Stimulated activated CD8-positive, alpha-beta memory T cell treated with anti-CD3 and anti-CD28 coated beads, Interleukin-15, amount 100 ng/mL, for 24 hours (primary cell): ENCODE measurements around the gene BBOX1.

Experiments used
- DNase-seq: peaks from one replicate; pipeline ENCODE4 v3.0.0-alpha.2; 2020; ENCODE audit warnings: low read depth

BBOX1 gene

DNA sequence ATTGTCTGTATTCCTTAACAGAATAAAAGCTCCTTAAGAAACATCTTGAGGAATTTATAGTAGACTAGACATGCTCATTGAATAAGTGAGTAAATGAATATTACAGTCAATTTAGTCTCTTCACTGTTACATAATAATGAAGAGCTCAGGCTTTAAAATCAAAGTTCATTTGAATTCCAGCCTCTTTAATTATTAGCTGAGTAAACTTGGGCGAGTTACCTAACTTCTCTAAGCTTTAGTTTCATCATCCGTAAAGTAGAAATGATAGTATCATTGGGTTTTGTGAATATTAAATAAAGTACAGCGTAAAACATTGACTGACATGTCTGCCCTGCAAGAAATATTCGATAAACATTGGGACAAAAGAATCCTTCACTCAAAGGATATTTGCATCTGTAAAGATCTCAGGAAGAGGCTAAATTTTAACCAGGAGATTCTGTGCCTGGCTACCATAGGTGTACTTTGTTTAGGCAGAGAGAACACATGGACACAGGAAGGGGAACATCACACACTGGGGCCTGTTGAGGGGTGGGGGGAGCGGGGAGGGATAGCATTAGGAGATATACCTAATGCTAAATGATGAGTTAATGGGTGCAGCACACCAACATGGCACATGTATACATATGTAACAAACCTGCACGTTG is 15.2 kb upstream of the BBOX1 start:
- no peak for DNase-seq

DNA sequence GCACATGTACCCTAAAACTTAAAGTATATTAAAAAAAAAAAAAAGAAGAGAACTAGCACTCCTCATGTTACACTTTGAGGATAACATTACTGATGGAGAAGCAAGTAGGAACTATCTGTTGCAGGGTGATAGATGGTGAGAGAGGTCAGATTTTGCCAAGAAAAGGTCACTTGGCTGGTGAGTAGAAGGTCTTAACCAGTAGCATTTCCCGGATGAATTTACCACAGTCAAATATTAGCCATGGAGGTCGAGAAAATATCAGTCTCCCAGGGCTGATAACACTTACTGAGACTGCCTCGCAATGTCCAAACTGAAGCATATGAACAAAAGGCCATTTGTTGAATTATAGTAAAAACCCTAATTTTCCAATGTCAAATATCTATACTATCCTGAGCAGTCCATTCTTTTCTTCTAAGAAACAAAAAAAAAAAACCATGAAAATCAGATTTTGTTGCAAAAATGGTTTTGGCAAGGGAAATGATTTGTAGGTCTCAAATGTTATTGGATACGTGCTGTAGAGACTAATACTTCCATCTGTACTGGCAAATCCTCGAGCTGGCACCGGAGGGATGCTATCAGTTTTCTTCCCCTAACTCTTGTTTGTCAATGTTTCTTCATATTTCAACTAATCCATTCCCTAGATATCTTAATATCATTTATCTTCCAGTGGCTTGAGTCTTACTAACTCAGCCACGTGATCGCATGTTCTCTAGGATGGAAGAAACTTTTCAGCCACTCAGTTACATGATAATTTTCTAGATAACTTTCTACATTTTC is 14.5 kb upstream of the BBOX1 start:
- DNase-seq = no peak

DNA sequence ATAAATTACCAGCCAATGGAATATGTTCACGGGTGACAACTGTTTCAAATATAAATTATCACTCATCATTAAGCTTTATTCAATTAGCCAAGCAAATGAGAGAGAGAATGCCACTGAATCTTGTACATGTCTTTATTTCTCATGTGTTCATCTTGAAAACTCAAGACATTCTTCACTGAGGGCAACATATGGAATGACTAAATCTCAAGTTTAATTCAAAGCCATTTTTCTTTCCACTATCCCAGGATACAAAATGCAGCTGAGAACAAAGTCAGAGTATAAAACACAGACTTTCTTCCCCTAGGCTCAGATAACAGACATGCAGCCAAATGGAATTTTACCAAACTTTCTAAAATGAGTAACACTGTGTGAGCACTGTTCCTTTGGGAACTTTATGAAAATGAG is 12.1 kb upstream of the BBOX1 start:
- DNase-seq = no peak

DNA sequence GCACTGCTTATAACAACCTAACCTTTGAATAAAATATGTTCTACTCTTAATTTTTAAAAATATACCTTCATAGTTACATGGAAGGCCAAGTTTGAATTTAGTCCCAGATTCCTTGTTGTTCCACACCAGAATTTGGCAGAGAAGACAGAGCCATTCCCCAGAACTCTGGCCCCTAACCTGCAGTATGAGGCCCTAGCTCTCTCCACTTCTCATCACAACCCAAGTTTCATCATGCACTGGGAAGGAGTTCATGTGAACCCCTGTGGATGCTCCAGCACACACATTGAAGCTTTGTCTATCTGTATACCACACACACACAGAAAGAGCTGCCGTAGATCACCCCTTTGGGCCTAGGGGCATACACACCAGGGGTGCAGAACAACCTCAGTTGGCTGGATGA is 10.6 kb upstream of the BBOX1 start:
- no peak for DNase-seq

DNA sequence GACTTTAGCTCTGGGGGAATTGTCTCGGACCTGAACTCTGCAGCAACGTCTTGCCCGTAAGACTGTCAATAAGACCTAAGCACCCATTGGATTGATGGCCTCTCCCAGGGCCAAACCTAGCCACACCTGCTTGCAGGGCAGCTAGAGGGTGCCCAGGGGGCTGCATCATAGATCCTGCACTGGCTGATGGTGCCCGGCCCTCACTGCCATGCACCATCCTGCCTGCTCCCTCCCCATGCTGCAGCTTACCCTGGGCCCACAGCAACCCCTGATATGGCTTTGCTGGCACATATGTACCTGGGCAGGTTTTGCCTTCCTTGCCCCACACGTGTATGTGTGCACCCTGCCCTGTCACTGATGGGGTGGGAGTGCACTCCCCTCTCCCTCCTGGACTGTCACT is 8.9 kb upstream of the BBOX1 start:
- DNase-seq = no peak

DNA sequence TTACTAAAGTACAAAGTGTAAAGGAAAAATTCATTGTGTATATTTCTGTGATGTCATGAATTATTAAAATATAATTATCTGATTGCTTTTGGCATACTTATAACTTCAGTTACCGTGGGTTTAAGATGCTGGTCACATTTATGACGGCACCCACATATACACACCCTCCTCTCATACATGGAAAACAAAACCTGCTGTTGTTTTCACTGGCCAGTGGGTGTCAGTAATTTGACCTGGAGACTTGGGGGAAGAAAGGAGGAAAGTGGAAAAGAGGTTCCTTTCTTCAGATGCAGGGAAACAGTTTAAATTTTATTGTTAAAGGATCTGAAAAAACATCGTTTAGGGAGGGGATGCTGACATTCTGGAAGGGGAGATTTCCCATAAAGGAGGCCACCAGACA is 742 bp upstream of the BBOX1 start:
- no peak for DNase-seq

DNA sequence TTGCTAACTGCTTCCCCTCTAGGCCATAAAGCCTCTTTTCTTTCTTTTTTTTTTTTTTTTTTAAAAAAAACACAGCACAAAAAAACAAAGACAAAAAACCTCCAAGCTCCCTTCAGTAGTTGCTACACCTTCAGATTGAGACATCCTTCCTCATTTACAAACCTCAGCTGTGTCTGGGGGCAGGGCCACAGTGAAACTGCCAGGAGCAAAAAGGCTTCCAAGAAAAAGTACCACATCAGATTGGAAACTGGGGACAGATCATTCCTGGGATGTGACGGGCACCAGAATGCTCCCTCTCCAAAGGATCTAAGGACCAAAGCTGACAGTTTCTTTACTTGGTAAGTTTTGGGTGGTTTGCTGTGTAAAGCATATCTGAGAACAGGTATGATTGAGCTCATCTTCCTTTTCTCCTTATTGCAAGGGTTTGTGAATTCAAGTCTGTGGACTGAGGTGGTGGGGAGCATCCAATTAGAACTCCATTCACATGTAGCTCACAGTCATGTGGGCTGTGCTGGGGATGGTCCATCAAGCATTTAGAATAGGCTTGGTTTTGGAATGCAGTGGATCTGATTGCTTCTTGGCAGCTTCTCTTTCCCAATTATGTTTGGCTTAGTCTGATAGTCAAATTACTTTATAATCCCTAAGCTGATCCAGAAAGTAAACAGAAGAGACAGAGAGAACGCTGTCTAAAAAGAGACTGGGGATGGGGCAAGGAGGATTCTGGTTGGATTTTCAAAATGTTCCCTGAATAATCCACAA is 705 bp downstream of the BBOX1 start:
- no peak for DNase-seq

DNA sequence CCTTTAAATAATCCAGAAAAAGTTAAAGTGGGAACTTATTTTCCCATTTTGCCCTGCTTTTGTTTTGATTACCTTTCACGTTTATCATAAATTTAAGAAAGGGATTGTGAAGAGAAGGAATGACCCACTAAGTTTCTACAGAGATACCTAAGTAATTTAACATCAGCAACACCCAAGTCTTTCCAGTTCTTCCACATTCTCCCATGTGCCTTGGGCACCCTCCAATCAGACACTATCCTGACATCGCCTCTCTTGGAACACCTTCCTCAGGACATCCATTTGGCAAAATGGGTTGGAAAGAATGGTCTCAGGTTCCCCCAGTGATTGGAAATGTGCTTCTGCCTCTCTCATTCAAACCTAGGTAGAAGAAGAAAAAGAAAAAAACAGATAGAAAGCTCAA is 6.3 kb downstream of the BBOX1 start:
- DNase-seq = no peak

DNA sequence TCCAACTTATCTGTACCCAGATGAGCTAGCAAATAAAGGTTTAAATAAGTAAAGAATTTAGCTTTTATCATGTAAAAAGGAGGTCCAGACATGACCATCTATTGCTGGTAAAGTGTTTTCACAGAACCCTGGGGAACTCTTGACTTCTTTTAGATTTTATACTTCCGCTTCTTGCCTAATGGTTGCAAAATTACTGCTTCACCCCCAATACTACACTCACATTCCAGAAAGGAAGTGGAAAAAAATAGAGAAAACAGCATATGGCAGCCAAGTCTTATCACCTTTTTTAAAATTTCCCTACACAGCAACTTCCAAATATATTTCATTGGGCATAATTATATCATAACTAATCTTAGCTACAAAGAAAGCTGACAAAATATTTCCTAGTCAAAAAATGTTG is 12.1 kb downstream of the BBOX1 start:
- DNase-seq = no peak

DNA sequence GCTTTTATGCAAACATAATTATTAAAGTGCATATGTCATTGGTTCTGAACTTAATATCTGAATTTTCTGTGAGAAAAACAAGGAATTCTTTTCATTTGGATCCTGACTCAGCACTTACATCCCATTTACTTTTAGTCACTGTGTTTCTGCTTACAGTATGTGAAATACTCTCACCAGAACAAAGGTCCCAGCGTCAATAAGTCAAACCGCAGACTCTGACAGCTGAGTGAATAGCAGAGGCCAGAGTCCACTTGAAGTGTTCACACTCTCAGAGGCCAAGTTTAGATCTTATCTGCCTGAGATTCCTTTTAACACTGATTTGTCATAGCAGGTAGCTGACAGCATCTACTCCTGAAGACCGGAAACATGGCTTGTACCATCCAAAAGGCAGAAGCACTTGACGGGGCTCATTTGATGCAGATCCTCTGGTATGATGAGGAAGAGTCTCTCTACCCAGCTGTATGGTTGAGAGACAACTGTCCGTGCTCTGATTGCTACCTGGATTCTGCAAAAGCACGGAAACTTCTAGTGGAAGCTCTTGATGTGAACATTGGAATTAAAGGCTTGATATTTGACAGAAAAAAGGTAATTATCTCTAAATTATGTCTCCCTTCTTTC is 14.6 kb downstream of the BBOX1 start:
- DNase-seq = no peak

DNA sequence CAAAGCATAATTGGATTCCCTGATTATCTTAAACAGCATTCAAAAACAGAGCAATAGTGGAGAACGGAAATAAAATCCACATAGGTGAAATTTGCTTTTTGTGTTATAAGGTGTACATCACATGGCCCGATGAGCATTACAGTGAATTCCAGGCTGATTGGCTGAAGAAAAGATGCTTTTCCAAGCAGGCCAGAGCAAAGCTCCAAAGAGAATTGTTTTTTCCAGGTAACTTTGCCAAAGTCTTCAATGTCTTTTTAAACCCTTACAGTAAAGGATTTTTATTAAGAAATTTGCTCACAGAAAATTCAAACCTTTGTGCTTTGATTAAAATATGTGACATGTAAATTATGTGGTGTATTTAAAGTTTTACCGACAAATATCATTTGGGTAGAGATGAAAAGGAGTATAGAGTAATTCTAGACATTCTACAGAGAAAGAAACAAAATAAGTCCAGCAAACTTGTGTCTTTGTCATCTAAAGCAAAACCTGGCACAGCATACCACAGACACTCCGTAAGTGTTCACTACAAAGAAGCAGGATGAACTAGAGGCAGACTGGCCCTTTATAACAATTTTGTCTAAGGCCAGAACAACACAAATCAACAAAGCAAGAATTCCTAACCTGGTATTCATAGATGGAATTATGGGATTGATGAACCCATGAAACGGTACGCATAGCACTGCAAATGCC is 16.6 kb downstream of the BBOX1 start:
- DNase-seq = no peak

DNA sequence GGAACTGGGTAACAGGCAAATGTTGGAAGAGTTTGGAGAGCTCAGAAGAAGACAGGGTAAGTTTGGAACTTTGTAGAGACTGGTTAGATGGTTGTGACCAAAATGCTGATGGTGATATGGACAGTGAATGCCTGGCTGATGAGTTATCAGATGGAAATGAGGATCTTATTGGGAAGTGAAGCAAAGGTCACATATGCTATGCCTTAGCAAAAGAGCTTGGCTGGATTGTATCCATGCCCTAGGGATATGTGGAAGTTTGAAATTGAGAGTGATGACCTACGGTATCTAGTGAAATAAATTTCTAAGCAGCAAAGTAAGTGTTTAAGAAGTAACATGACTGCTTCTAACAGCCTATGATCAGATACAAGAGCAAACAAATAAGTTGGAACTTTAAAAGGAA is 17.8 kb downstream of the BBOX1 start:
- no peak for DNase-seq

DNA sequence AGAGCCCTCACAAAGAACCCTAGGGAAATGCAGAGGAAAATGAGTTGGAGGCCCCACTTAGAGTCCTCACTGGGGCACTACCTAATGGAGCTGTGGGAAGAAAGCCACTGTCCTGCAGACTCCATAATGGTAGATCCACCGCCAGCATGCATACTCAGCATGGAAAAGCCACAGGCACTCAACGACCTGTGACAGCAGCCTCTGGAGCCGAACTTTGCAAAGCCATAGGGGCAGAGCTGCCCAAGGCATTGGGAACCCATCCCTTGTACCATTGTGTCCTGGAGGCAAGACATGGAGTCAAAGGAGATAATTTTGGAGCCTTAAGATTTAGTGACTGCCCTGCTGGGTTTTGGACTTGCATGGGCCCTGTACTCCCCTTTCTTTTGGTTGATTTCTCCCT is 18.8 kb downstream of the BBOX1 start:
- no peak for DNase-seq

DNA sequence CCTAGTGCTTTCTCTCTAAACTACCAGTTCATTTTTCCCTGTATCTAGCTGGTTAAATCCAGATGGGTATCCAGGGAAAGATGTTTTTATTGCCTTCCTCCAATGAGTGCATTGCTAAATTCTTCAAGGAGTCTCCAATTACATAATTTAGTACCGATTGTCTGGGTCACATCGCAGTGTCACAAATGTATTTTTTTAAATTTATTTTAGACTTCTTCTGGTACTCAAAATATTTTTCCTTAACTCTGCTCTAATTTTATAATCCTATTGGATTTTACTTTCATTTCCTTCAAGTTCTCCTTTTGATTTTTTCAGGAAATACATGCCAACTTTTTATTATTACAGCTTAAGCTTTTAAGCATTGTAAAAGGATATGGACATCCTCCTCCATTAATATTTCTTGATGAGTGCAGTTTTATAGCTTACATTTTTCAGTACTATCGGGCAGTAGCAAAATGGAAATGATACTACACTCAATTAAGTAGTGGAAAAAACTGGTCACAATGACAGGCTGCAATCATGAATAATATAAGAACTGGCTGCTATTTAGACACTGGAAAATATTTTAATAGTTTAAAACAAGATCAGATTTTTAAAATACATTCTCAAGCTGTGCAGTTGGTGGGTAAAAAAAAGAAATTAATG is 20.3 kb downstream of the BBOX1 start:
- DNase-seq = no peak

DNA sequence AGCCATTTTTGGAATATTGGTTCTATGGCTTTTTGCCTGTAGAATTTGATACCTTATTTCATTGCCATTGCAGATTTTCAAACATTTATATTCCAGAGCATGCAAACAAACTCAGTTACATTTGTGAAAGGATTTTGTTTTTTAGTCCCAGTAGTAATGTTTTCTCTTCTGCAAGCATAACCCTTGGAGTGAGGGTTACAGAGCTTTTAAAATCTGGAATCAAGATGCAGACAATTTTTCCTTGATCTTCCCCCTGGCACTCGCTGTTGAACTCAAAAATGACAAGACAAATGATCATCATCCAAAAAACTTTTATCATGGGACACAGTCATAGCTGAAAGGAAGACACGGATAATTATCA is 20.8 kb downstream of the BBOX1 start:
- DNase-seq = no peak

DNA sequence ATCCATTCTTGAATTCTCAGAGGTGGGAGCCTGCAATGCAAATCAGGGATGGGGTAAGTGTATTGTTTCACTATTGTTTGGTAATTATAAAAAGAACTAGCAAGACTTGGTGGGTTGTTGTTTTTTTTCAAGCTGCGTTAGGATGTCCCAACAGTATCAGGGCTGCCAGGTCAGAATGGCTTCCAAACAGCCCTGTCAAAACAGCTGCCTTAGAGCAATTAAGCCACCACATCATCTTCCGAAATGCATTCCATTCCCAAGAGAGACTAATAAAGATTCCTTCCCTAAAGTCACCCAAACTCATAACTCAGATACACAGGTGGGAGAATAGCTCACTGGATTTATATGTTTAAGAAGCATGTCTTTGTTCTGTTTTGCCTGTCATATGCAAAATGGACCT is 23.5 kb downstream of the BBOX1 start:
- DNase-seq = no peak

DNA sequence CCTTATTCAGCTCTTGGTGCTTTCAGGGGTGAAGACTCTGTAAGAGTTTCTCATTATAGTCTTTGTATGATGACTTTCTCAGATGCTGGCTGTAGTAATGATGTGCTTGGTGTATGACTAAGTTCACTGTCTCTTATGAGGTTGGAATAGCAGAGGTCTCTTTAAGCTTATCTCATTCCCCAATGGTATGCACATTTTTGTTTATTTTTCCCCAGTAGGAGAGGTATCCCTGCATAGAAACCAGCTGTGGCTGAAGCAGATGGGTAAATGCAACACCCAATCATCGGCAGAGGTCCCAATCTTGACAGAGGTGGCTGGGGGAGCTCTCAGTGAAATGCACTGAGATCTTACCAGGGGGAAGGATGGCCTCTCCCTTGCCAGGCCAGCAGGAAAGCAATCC is 34.6 kb downstream of the BBOX1 start:
- no peak for DNase-seq

DNA sequence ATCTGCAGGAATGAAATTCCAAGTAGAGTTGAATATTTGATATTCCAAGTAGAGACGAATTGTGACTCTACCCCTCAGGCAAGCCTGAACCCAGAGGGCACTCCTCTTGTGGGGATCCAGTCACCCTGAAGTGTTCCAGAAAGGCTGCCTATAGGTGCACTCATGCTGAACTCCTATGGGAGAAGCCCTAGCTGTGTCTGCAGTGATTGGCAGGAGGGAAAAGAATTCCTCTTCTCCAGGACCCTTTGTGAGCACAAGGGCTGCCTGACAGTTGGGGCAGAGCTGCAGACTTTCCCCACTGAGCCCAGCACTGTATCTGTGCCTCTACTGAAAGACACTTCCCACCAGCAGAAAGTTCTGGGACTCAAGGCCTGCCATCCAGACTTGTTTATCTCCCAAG is 35.0 kb downstream of the BBOX1 start:
- no peak for DNase-seq

DNA sequence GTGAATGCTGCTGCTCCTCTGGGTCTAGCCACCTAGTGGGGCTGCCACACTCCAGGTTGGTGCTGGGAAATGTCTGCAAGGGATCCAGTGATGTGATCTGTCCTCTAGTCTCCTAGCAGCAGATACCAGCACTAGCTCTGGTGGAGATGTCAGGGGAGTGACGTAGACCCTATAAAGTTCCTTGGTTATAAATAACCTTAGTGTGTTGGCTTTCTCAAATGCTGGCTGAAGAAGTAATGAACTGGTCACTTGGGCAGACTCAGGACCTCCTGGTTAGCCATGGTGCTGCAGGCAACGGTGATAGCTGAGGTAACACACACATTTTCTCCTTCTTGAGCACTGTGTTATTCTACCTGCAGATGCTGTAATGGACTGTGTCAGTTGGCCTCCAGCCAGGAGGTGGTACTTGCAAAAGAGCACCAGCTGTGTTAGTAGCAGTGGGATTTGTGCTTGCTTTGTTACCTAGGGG is 35.5 kb downstream of the BBOX1 start:
- no peak for DNase-seq

DNA sequence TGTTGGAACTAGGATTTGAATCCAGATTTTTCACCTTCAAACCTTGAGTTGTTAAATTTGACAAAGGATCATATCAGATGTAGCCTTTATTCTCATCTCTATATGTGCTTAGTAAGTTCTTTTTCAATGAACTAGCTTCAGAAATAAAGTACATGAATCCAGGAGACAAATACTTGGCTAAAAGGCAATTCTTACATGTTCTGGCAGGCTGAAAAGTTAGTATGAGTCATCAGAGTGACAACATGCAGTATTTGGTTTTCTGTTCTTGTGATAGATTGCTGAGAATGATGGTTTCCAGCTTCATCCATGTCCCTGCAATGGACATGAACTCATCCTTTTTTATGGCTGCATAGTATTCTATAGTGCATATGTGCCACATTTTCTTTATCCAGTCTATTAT is 40.4 kb downstream of the BBOX1 start:
- no peak for DNase-seq

DNA sequence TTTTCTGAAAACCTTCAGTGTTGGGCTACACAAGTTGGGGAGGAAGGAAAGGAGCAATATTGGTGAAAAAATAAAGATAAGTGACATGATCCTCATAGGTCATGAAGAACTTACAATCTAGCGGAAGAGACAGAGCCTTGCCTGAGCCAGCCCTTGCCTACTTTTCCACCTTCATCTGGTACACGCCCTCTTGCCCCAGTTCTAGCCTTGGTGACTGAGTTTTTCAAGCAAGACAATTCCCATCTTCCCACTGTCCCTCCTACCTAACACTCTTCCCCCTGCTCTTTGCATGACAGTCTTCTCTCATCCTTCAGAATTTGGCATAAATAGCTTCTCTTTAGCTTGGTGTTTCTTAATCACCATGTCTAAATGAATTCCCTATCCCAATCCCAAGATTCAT is 42.6 kb downstream of the BBOX1 start:
- no peak for DNase-seq

DNA sequence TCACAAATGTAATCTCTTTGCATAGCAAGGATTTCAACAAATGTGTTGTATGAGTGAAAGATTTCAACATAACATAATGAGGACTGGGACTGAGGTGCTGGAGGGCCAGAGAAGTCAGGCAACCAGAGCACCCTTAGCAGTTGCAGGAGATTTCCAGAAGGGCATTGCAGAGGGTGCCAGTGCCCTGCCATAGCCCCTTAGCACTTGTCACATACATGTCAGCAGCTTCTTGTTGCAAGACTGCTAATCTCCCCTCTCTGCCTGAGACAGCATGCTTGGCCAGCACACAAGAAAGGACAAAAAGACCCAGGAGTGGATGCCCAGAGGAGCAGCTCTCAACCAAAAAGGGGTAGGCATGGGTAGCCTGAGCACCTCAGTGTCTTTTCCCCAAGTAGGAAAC is 43.2 kb downstream of the BBOX1 start:
- DNase-seq = no peak
